ENCODE measurements around the gene ACSBG1. TPM values are rescaled to one million over a fixed set of nuclear protein-coding genes. Genes with fewer than 3 reads are reported as not detected.

Gene ACSBG1
- polyA plus RNA-seq, 1 donor from 2014 or later: 0.32 TPM

GRCh38 chr15:78175330-78175729, 59.0 kb downstream of the ACSBG1 start:
- no peaks in the 10 kb centered on the region for H3K27me3 ChIP-seq (ENCODE audit: insufficient read depth, low read depth, low read length)

GRCh38 chr15:78174401-78174800, 60.0 kb downstream of the ACSBG1 start:
- Histone ChIP-seq H3K9me3 (ENCODE audit: low read length) (no peaks in the 10 kb centered on the region), H4K20me1 (ENCODE audit: insufficient read depth) (no peaks in the 10 kb centered on the region), H3F3A (ENCODE audit: insufficient read depth, low read length, poor library complexity, severe bottlenecking) (no peaks in the 10 kb centered on the region), H3K79me2 (replicated peaks; ENCODE audit: insufficient read depth, low read length) (no peaks in the 10 kb centered on the region), H3K4me3 (ENCODE audit: low read length) (no peak overlapping the region), H2AFZ (ENCODE audit: low read depth, low read length) (no peak overlapping the region), H3K27ac (ENCODE audit: low read length) (no peak overlapping the region), H3K9me2 (ENCODE audit: insufficient read depth, low read length) (no peaks in the 10 kb centered on the region), H3K27me3 (ENCODE audit: insufficient read depth, low read depth, low read length) (no peaks in the 10 kb centered on the region), H3K4me2 (ENCODE audit: low read length) (no peak overlapping the region), H3K36me3 (ENCODE audit: insufficient read depth, low read length) (peaks cover 14% of the 10 kb centered on the region), H3K9ac (ENCODE audit: low read length) (no peak overlapping the region)
- TF ChIP-seq TAF1 (IDR thresholded peaks at IDR 0.05; ENCODE audit: low read depth) (no peak), REST (IDR thresholded peaks at IDR 0.05; ENCODE audit: borderline replicate concordance) (no peak), CTCF (IDR thresholded peaks at IDR 0.05; ENCODE audit: poor library complexity, severe bottlenecking) (no peak), EP300 (conservative IDR thresholded peaks at IDR 0.05; ENCODE audit: poor library complexity, severe bottlenecking) (no peak), EZH2 (IDR thresholded peaks at IDR 0.05; ENCODE audit: borderline replicate concordance, insufficient read depth, low read length, poor library complexity, severe bottlenecking) (no peak), POLR2AphosphoS5 (IDR thresholded peaks at IDR 0.05) (no peak), MXI1 (conservative IDR thresholded peaks at IDR 0.05; ENCODE audit: poor library complexity, severe bottlenecking) (no peak)

More at GRCh38 chr15:78175330-78175729, 59.0 kb downstream of the ACSBG1 start:
- peaks cover 11% of the 10 kb centered on the region for H3K36me3 ChIP-seq (ENCODE audit: insufficient read depth, low read length)
- H3K9me2 ChIP-seq (ENCODE audit: insufficient read depth, low read length): no peaks in the 10 kb centered on the region
- no peaks in the 10 kb centered on the region for H3F3A ChIP-seq (ENCODE audit: insufficient read depth, low read length, poor library complexity, severe bottlenecking)
- H3K4me2 ChIP-seq (ENCODE audit: low read length): no peak overlapping the region
- H4K20me1 ChIP-seq (ENCODE audit: insufficient read depth): no peaks in the 10 kb centered on the region
- no peak overlapping the region for H3K27ac ChIP-seq (ENCODE audit: low read length)
- H3K9ac ChIP-seq (ENCODE audit: low read length): no peak overlapping the region
- H2AFZ ChIP-seq (ENCODE audit: low read depth, low read length): no peak overlapping the region
- no peaks in the 10 kb centered on the region for H3K79me2 ChIP-seq (replicated peaks; ENCODE audit: insufficient read depth, low read length)
- no peak overlapping the region for H3K4me3 ChIP-seq (ENCODE audit: low read length)
- H3K9me3 ChIP-seq (ENCODE audit: low read length): no peaks in the 10 kb centered on the region
- no peak for TF ChIP-seq EP300 (conservative IDR thresholded peaks at IDR 0.05; ENCODE audit: poor library complexity, severe bottlenecking)
- no peak for TF ChIP-seq MXI1 (conservative IDR thresholded peaks at IDR 0.05; ENCODE audit: poor library complexity, severe bottlenecking)
- no peak for TF ChIP-seq SMC3 (conservative IDR thresholded peaks at IDR 0.05; ENCODE audit: poor library complexity)
- TF ChIP-seq CTCF (IDR thresholded peaks at IDR 0.05; ENCODE audit: poor library complexity, severe bottlenecking): no peak
- no peak for TF ChIP-seq RAD21 (conservative IDR thresholded peaks at IDR 0.05)
- no peak for TF ChIP-seq EZH2 (IDR thresholded peaks at IDR 0.05; ENCODE audit: borderline replicate concordance, insufficient read depth, low read length, poor library complexity, severe bottlenecking)
- no peak for TF ChIP-seq TAF1 (IDR thresholded peaks at IDR 0.05; ENCODE audit: low read depth)
- TF ChIP-seq POLR2AphosphoS5 (IDR thresholded peaks at IDR 0.05): no peak
- no peak for TF ChIP-seq REST (IDR thresholded peaks at IDR 0.05; ENCODE audit: borderline replicate concordance)
